A549 treated with AZD2906 at 1 μM for 4 hours (cell line): ENCODE measurements around the gene MIER1. TPM values are rescaled to one million over a fixed set of nuclear protein-coding genes. Genes with fewer than 3 reads are reported as not detected.

ENCODE experiments used
- total RNA-seq: library from RNA; stranded (reverse); fragments of 200-300 nt; extraction: Qiagen RNA extraction; gene quantifications from 5 replicates; pipeline ENCODE4 v1.2.3, GENCODE V29; 2022

MIER1 gene
- 8.3 to 12.4 TPM (median 8.7 TPM) in 5 replicates for total RNA-seq

GRCh38 chr1:66924756-66925557 lies at the start of gene MIER1, which contains the start of gene DNAI4:
MIER1 (plus strand) TSS chr1:66924990; CDS start chr1:66925029, 39 bp downstream.
DNAI4 (minus strand) TSS chr1:66924856; CDS start chr1:66924831, 25 bp downstream.

Other genes with a start within 250 kb of the MIER1 start
- not detected in 5 replicates for gene DYNLT5, start 172.5 kb upstream of the MIER1 start, total RNA-seq
- not detected in 5 replicates for gene INSL5, start 123.7 kb upstream of the MIER1 start, total RNA-seq
- 0.22 to 1.1 TPM (median 0.34 TPM) in 5 replicates for gene DNAI4, start 134 bp upstream of the MIER1 start, total RNA-seq
- 7.6 to 9.1 TPM (median 7.7 TPM) in 5 replicates for gene SLC35D1, start 129.2 kb downstream of the MIER1 start, total RNA-seq
- not detected in 5 replicates for gene C1orf141, start 210.0 kb downstream of the MIER1 start, total RNA-seq
- not detected in 5 replicates for gene IL23R, start 241.5 kb downstream of the MIER1 start, total RNA-seq